NCI-H524 (cell line): Measurements from ENCODE around the gene RAP1GAP2.
A peak's percentile ranks its signal among the peaks of the same experiment; 100 is the strongest.
"Not testable (repeated sequence)": the region's sequence is repeated elsewhere in the genome, so short reads cannot be mapped to it uniquely, and the experiment has no call there.

ENCODE experiments used
- DNase-seq, 2 experiments: peaks; one replicate each; lab custom pipeline; 2025; lab: John Stamatoyannopoulos, UW

Gene RAP1GAP2

DNA sequence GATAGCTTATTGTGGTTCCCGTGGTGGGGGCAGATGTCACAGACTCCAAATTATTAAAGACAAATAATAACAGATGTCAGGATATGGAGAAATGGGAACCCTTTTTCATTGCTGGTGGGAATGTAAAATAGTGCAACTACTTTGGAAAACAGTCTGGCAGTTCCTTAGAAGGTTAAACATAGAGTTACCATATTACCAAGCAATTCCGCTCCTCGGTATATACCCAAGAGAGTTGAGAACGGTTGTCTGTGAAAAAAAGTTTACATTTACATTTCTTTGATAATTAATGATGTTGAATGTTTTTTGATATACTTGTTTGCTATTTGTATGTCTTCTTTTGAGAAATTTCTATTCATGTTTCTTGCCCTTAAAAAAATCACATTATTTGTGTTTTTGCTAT is 226.0 kb downstream of the RAP1GAP2 start:
- DNase-seq, result no peak

DNA sequence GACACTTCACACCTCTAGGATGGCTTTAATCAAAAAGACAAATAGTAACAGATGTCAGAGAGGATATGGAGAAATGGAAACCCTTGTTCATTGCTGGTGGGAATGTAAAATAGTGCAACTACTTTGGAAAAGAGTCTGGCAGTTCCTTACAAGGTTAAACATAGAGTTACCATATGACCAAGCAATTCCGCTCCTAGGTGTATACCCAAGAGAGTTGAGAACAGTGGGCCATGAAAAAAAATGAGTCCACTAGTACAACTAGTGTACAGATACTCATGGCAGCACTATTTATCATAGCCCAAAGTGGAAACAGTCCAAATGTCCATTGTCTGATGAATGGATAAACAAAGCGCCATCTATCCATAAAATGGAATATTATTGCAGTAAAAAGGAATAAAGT is 228.1 kb downstream of the RAP1GAP2 start:
- DNase-seq, result no peak

DNA sequence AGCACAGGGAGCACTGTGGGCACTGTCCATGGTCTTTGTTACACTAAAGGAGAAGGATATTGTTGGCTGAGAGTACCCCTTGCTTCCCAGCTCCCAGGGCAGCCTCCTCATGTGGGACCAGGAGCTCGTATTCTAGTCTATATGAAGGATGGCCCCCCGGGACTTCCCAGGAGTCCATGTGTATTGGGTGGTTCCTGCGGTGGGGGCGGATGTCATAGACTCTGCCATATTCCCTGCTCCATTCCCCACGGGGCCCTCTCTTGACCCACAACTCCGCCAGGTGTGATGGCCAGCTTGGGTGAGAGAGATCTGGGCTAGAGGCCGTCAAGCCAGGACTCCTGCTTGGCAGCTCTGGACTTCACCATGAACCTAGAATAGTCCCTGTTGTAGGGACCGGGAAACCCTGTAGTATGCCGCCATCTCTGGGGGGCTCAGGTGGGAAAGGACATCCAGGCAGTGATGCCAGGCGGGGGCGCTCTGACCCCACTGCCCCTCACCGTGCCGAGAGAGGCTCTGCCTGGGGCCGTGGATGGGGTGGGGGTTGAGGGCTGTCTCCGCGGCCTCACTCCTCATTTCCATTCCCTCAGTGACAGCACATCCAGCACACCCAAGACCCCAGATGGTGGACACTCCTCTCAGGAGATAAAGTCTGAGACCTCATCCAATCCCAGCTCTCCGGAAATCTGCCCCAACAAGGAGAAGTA is 229.3 kb downstream of the RAP1GAP2 start:
- DNase-seq, result peak in 1 of 2 experiments; percentile 30

DNA sequence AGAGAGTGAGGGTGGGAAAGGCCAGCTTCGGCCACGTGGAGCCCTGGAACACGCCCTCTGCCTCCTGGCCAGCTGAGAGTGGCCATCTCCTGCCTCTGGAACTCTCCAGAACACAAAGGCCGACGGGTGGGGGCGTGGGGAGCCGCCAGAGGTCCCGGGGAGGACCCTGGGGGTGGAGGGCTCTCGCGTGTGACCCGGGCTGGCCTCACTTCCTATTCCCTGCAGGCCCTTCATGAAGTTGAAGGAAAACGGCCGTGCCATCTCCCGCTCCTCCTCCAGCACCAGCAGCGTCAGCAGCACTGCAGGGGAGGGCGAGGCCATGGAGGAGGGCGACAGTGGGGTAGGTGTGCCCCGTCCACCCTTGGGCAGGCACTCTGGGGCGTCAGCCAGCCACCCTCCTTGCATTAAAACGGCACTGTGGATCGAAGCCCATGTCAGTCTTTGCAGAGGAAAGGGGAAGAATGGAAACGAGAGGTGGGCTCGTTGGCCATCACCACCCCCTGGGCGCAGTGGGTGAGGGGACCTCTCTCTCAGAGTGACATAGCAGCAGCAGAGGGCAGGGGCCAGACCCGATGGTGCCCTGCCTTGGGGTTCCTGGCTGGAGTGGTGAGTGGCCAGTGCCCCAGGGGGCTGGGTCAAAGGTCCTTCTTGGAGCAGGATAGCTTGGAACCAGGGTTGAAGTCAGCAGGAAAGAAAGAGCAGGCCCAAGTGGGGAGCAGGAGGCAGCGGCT is 230.1 kb downstream of the RAP1GAP2 start:
- DNase-seq, result no peak

DNA sequence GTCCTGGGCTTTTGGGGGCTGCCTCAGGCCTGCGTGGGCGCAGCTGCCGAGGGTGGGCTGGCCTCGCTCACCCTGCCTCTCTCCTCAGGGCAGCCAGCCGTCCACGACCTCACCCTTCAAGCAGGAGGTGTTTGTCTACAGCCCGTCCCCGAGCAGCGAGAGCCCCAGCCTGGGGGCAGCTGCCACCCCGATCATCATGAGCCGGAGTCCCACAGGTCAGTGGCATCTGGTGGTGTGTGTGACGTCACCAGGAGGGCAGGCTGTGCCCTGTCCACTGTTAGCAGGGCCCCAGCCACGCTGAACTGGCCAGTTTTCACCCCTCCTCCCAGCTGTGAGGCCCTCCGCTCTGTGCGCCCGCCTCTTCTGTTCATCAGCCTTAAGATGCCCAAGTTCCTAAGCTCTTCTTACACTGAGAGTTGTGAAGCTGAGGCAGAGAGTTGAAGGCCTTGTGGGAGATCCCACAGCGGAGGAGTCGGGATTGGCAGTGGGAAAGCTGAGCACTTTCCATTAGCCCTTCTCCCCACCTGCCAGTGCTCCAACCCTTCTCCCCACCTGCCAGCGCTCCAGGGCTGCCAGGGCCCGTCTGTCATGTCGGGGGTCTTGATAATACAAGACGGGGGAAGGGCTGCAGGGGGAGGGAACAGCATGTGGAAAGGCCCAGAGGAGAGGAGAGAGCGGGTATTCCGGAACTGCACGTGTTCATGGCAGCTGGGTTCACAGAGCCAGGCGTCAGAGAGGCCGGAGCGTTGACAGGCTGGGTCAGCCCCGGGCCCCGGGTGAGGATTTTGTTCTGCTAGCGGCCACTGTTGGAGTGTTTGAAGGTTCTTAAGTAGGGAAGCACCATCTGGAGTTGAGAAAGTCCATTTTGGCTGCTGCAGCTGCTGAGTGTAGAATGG is 230.9 kb downstream of the RAP1GAP2 start:
- peak; percentile 95 to 96 for DNase-seq

DNA sequence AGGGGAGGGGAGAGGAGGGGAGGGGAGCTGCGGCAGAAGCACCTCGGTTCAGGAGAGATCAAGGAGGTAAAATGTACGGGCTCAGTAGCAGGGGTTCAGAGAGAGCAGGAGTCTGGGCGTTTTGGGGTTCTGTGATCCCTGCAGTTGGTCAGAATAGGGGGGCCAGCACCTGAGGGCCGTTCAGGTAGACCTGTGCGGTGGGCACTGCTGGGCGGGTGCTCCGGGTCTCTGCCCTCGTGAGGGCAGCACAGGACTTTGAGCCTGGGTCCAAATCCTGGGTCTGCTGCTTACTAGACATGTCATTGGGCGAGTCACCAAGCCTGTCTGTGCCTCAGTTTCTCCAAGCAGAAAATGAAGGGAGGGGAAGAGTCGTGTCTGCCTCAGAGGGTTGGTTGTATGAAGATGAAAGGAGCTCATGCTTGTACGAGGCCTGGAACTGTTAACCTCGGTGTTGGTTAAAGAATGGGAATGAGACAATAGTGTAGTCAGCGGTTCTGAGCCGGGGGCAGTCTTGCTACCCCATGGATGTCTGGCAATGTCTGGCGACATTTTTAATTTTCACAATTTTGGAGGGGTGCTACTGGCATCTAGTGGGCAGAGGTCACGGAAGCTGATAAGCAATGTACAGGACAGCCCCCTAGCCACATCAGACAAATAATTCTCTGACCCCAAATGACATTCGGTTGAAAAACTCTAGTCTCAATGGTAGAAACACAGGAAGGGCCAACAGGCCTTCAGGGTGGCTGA is 231.7 kb downstream of the RAP1GAP2 start:
- no peak for DNase-seq

DNA sequence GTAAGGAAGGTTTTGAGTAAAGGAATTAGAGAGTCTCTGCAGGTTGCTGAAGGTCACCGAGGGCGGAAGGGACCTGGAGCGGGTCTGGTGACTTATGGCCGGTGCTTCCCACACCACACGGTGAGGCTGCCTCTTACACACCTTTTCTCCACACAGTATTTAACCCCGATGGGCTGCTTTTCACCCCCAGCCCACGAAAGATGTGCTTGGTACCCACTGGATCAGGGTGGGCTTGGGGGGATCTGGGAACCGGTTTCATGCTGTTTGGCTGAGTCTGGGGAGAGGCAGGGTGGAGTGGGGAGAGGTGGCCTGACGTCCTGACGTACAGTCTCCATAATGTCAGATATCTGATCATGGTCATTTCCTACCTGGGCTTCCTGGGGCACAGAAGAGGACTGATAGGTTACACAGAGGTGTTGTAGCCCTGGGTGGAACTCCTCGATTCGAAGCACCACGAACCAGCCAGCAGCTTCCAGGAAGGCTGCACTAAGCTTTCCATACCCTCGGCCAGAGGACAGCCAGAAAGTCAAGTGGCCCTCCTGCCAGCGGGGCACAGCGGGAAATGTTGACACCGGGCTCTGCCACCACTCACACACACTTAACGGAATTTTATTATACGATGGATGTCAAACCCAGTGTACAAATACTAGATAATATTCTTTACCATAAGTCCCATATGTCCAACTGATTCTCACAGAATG is 233.1 kb downstream of the RAP1GAP2 start:
- DNase-seq, result peak in 1 of 2 experiments; percentile 52

DNA sequence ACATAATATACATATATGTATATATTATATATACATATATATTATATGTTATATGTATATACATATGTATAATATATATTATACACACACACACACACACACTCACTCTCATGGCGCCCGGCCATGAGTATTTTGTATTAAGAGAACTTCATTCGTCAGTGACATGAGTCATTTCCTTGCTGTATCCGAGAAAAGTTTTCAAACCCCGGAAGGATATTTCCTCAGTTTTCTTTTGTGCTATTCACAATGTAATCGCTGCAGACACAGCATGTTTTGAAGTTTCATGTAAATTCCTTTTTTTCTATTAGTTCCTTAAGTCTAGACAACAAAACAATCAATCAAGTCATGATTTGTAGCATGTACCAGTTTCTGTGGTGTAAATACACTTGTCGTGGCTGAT is 233.9 kb downstream of the RAP1GAP2 start:
- no peak for DNase-seq

DNA sequence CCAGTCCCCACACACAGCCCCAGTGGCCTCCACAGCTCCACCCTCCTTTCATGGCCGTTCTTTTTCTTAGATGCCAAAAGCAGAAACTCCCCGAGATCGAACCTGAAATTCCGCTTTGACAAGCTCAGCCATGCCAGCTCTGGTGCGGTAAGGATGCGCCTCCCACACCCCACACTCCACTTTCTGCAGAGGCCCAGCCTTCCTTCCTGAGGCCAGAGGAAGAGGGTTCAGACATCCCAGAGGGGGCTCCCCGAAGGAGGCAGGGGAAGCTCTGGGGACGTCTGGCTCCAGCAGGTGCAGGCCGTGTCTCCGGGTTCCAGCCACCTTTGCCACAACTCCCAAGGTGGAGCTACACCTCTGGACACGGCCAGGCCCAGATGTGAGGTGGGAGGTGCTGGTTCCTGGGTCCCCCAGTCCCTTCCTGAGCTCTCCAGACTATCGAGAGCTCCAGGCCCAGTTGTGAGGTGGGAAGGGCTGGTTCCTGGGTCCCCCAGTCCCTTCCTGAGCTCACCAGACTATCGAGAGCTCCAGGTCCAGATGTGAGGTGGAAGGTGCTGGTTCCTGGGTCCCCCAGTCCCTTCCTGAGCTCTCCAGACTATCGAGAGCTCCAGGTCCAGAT is 234.7 kb downstream of the RAP1GAP2 start:
- not testable (repeated sequence) for DNase-seq

DNA sequence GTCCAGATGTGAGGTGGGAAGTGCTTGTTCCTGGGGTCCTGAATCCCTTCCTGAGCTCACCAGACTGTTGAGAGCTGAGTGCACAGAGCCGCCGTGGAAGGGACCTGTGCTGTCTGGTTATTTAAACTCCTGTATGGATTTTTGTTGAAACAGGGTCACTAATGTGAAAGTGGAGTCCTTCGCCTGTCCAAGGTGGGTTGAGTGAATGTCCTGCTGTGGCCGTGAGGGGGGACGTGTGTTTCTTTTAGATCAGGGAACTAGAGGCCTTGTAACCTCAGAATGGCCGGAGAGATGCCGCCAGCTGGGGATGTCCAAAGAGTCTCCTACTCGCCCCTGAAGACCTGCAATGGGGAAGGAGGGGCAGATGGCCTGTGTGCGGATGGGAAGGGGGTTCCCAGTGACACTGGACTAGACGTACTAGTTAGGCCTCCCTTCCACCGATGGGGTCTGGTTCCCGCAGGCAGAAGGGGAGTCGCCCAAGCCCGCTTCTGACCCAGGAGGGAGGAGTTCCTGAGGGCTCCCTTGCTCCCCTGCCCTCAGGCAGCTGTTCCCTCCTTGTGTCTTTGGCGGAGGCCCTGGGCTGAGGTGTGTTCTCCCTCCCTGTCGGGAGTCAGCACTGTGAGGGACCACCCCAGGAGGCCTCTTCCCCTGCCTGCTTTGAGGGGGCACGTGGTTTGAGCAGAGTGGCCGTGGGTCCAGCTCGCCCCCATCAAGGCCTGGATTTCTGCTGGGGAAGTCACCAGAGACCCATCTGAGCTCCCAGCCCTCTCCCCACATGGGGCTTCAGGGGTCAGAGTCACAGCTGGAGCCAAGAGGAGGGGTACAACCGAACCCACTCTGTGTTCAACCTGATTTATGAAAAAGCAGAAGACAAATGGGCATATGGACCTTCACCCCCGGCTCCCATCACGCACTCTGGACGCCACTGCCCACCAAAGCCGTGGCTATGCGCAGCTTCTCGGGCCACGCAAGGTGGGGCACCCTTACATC is 236.3 kb downstream of the RAP1GAP2 start:
- DNase-seq, result no peak

DNA sequence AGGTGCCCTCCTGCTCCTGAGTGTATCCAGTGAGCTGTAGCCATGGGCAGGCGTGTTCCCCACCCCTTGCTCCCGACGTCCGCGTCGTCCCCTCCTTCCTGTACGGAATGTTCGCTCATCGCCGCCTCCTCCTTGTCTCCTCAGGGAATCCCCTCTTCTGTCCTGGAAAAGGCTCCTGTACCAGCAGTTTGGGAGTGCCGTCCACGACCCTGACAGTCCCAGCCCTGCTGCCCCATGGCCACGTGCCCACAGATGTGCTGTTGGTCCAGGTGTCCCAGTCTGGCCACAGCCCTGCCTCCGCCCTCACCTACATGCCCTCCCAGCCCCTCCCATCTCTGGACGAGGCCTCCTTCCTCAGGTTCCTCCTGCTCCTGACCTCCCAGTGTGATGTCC is 237.0 kb downstream of the RAP1GAP2 start:
- no peak for DNase-seq

DNA sequence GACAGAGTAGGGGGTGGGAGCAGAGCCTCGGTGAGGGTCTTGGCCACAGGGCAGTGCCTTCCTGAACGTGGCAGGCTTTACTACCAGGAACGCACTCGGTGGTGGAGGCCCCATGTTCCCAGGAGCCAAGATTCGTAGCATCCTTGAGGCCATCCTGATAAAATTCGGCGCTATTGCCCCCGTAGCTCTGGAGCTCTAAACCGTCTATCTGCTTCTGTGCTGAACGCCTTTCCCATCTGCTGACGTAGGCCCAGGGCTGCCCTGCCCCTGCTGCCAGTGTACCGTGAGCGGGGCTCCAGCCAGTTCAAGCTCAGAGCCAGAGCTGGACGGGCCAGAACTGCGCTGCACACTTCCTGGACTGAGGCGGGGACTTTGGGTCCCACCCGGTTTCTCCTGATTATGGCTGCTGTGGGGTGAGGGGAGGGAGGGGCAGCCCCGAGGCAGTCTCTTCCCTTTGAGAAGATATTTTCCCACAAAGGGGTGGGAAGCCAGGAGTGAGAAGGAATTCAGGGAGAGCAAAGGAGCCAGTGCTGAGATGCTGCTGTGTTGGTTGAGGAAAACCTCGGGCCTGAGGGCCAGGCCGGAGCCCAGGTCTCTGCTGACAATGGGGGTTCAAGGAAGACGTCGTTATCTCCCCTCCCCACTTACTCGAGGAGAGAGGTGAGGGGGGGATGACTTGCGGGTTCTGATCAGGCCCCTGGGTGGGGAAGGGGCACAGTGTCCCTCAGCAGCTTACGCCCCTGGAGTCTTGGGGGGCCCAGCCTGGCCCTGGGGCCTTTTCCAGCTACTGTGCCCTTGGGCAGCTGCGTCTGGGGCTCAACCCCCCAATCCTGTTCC is 237.7 kb downstream of the RAP1GAP2 start:
- DNase-seq, result no peak

DNA sequence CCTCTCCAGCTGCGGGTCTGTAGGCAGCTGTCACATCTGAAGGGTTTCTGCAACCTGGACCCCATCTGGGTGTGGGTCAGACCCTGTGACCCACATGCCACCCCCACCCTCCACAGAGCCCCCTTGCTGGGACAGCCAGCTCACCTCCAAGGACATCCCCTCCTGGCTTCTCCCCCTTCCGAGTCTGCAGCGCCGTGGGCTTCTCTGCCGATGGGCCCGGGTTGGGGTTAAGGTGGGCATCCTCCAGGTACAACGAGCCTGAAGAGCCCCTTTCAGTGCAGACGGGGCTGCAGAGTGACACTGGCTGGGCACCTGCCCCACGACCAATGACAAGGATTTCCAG is 238.3 kb downstream of the RAP1GAP2 start:
- DNase-seq, result no peak

DNA sequence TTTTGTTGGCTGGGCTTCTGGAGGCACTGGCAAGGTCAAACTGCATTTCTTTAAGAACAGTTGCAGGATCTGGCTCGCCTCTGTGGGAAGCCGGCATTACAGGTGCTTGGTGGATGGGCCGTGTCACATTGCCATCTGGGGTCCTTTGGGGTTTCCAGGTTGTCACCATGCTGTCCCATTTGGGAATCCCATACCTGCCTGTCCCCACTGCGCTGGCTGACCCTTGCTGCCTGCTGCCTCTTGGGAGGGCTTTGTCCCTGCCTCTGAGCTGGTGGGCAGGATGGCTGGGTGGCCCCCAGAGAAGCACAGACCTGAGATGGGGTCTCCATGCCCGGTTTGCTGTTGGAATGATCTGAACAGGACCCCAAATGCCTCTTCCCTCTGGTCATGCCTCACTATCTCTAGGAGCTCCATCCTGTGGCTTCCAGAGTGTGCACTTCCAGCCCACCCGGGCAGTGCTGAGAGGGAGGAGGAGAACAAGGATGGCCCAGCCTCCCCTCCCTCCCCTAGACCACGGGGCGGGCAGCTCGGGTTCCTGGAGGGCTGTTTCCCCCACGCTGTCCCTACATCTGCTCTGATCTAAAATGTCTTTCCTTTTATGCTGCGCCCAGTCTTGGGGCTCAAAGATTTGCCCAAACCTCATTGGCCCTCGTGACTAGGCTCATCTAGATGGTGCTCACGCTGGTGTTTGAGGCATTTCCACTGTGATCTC is 239.2 kb downstream of the RAP1GAP2 start:
- no peak for DNase-seq

DNA sequence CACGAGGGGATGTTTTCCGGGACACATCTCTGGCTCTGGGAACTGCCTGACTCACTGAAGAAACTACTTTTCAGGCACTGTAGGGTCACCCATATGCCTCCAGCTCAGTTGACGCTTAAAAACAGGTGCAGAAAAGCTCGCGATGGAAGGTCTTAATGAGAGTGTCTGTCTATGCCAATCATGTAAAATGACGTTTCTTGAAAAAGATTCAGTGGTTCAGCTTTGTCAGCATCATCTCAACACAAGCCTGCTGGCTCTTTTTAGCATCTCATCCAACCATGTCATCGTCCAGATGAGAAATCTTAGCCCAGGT is 239.7 kb downstream of the RAP1GAP2 start:
- no peak for DNase-seq

DNA sequence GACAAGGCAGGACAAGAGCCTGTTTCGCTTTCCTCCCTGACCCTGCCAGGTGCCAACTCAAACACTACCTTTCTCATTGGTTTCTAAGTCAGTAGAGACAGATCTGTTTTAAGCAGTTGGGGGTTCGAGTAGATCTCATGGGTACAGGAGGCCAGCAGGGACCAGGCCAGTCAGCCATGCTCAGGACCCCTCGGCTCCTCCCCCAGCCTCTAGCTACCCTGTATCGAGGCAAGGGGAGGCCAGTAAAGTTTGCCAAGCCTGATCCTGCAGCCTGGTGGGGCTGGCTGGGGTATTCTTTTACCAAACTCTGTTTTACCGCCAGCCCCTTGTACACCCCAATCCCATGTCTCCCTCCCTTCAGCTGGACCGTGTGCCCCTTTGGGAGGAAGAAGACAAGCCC is 240.6 kb downstream of the RAP1GAP2 start:
- DNase-seq, result no peak

DNA sequence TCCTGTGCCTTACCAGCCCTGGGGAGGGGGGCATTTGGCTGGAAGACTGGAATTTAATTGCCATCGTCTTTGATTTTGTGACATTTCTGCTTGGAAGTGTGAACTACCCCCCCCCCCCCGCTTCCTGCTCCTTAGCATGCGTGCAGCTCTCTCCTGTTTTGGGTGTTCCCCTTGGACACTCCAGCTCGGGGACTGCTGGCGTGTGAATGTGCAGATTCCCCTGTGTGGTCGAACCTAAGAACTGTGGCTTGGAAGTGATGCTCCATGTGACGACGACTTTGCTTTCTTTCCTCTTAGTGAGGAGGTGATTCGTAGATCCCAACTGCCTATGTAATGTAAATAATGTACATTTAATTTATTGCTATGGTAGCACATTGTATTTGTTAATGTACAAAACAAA is 241.0 kb downstream of the RAP1GAP2 start:
- DNase-seq, result no peak

DNA sequence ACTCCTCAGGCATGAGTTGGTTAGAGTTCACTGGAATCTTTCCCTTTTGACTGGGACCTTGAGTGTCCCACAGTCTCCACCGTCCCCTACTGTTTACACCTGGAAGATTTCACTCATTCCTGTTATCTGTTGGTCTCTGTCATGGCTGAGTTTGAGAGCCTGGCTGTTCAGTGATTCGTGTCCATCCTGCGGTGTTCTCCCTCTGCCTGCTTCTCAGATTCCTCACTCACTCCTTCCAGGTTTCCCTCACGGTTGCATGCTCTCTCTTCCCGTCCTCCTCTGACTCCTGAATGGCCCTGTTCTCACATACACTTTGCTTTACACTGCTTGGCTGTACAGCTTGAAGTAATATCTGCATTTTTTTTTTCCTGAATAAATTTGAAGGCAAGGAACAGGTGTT is 242.7 kb downstream of the RAP1GAP2 start:
- peak in 1 of 2 experiments; percentile 25 for DNase-seq
